Putamen (tissue), 1 donor: ENCODE measurements around the gene TCP11L2.

Source experiments
- DNase-seq: peaks from one replicate; pipeline ENCODE4 v3.0.0-alpha.2; 2016; ENCODE audit warnings: low spot score

The TCP11L2 gene

GRCh38 chr12:106302401-106303201 is at the start of gene TCP11L2:
Gene TCP11L2 (plus strand): TSS chr12:106302733. CDS start chr12:106311076, 8,343 bp downstream.
- peak; percentile 87 for DNase-seq

GRCh38 chr12:106254724-106255123 is 47.8 kb upstream of the TCP11L2 start:
- no peak for DNase-seq

- no peak for DNase-seq
These were observed 47.0 kb upstream of the TCP11L2 start for GRCh38 chr12:106255493-106255892.

DNA sequence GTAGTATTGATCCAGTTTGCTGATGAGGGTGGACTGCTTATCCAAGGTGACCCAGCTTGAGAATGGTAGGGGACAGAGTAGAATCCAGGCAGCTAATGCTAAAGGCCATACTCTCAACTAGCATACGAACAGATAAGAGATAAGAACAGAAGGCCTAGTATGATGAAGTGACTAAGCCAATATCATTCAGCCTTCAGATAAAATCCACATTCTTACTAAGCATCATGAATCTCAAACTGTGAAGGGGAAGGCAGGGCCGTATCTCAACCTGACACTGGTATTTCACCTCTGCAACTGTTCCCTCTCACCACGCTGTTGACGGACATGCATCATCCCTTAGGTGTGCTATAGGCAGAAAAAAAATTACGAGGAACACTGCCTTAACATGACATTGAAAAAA is 46.6 kb upstream of the TCP11L2 start:
- DNase-seq = no peak

DNA sequence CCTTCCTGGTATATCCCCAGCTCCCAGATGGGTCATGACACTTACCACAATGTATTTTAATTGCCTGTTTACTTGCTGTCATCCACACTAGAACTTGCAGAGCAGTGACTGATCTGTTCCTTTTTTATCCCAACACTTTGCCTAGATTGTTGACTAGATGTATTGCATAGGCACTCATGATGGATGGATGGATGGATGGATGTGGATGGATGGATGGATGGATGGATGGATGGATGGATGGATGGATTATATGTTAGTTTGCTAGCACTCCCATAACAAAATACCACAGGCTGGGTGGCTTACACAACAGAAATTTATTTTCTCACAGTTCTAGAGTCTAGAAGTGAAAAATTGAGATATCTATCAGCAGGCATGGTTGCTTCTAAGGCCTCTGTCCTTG is 46.0 kb upstream of the TCP11L2 start:
- DNase-seq = no peak

DNA sequence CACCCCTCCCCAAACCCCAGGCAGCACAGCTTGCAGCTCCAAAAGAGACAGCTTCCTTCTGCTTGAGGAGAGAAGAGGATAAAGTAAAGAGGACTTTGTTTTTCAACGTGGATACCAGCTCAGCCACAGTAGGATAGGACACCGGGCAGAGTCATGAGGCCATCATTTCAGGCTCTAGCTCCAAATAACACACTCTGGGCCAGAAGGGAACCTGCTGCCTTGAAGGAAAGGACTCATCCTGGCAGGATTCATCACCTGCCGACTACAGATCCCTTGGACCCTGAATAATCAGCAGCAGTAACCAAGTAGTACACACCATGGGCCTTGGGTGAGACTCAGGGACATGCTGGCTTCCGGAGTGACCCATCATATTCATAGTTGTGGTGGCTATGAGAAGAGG is 44.3 kb upstream of the TCP11L2 start:
- DNase-seq = no peak

DNA sequence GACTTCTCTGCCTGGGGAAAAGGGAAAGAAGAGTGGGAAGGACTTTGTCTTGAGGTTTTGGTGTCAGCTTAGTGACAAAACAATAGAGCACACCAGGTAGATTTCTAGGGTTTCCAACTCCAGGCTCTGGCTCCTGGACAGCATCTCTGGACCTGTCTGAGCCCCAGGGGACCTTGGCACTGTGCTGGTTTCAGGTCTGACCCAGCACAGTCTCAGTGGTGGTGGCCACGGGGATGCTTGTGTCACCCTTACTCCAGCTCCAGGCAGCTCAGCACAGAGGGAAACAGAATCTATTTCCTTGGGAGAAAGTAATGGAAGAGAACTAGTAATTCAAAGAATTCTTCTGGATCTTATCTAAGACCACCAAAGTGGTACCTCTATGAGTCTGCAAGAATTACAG is 43.6 kb upstream of the TCP11L2 start:
- DNase-seq = no peak

DNA sequence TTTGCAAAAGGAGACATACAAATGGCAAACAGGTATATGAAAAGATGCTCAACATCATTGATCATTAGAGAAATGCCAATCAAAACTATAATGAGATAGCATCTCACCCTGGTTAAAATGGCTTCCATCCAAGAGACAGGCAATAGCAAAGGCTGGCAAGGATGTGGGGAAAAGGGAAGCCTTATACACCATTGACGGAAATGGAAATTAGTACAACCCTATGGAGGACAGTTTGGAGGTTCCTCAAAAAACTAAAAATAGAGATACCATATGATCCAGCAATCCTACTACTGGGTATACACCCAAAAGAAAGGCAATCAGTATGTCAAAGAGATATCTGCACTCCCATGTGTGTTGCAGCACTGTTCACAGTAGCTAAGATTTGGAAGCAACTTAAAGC is 37.4 kb upstream of the TCP11L2 start:
- DNase-seq = no peak

- no peak for DNase-seq
These were observed 35.0 kb upstream of the TCP11L2 start for GRCh38 chr12:106267535-106267934.

DNA sequence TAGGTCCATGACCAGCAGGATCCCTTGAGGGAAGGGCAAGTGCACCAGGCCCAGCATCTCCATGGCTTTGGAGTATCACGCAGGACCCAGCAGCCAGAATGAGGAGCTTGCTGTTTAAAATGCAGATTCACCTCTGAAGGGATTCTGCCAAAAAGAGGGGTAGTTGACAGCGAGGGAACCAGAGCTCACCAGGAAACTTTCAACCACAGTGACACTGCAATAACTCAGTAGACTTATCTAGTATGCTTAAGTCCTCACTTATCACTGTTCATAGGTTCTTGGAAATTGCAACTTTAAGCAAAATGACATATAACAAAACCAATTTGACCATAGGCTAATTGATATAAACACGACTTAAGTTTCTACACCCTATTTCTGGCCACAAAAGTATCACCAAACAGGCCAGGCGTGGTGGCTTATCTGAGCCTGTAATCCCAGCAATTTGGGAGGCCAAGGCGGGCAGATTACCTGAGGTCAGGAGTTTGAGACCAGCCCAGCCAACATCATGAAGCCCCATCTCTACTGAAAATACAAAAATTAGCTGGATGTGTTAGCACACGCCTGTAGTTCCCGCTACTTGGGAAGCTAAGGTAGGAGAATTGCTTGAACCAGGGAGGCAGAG is 33.3 kb upstream of the TCP11L2 start:
- no peak for DNase-seq

DNA sequence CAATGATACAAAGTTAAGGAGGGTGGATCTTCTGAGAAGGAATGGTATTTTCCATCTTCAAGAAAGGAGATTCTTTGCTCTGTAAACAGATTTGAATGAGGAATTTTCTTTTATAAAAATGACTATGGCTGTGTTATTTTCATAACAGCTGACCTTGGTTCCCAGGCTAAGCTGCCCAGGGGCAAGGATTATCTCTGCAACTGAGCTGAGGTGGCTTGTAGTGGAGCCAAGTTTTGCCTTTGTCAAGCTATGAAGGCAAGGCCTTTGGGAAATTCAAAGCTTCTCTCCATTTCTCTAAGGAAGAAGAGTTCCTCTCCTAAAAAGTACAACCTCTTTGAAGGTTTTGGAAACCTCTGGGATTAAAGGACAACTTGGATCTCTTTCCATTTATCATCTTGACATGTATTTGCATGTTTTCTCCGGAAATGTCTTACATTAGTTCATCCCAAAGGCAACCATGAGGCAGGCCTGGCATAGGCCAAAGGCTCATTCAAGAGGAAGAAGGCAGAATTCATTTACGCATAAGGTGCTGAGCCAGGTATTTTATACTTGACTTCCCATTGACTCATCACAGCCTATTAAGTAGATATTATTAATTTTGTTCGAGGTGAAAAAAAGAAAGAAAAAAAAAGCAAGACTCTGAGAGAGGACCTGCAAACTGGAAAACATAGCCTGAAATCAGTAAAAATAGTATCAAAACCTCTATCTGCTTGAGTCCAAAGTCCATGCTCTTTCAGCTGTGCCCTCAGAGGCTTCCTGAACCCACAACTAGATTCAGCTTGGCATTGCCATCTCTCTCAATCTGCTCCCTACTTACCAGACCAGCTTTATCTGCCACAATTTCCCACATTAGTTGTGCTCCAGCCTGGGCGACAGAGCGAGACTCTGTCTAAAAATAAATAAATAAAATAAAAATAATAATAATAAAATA is 30.7 kb upstream of the TCP11L2 start:
- DNase-seq = no peak

DNA sequence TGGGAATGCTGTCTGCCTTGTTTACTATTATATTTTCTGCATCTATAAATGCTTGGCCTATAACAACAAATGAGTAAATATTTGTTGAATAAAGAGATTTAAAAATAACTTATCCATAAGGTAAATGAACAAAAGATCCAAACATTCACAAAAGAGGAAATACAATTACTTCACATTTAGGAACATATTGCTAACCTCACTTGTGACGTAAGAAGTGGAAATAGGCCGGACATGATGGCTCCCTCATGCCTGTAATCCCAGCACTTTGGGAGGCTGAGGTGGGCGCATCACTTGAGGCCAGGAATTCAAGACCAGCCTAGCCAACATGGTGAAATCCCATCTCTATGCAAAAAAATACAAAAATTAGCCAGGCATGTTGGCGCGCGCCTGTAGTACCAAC is 29.0 kb upstream of the TCP11L2 start:
- DNase-seq = no peak

DNA sequence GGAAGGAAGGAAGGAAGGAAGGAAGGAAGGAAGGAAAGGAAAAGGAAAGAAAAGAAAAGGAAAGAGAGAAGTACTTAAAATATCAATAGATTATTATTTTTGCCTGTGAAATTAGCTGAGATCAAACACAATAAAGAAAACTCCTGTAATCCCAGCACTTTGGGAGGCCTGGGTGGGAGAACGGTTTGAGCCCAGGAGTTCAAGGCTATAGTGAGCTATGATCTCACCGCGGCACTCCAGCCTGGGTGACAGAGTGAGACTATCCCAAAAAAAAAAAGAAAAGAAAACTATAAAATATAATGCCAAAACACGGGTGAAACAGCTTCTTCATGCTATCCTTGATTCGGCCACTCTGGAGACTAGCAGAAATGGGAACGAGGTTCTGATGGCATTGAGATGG is 28.5 kb upstream of the TCP11L2 start:
- no peak for DNase-seq

DNA sequence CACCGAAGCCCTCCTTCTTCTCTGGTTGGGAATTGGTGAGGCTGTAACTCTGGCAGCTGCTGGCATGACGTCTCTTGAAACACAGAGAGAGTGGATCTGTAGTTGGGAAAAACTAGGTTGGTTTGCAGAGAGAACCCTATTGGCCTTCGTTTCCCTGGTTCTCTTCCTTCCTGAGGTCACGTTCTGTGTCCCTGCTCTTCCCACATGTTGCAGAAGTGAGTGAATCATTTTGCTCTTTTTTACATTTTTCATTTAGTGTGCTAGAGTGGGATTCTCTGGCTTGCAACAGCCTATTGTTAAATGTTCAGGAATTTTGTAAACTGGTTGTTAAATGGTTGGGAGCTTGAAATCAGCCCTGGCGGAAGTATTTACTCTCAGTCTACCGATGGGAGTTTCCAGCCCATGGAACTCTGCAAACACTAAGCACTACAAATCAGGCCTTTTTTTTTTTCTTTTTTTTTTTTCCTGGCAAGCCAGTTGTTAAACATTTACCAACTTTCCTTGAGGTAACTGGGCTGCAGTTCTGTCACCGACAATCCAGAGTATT is 27.9 kb upstream of the TCP11L2 start:
- no peak for DNase-seq

DNA sequence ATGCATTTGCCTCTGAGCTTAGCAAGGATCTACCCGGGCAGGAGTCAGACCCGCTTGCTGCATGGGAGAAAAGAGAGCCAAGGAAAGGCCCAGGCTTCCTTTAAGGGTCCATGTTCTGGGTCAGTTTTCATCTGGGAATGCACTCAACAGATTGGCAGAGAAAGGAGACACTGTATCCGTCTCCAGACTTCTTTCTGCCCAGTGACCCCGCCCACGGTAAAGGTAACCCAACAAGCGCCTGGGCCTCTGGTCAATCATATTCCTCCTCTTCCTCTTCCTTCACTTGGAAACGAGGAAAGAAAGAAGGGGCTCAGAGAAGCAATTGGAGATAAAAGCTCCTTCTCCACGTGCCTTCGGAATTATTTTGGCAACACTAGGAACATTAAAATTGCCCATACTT is 27.1 kb upstream of the TCP11L2 start:
- DNase-seq = no peak

GRCh38 chr12:106276032-106276740 is 26.3 kb upstream of the TCP11L2 start:
- no peak for DNase-seq

GRCh38 chr12:106280106-106280505 is 22.4 kb upstream of the TCP11L2 start:
- no peak for DNase-seq

- no peak for DNase-seq
These were observed 21.3 kb upstream of the TCP11L2 start for GRCh38 chr12:106281056-106281782.

GRCh38 chr12:106281804-106282203 is 20.7 kb upstream of the TCP11L2 start:
- no peak for DNase-seq

DNA sequence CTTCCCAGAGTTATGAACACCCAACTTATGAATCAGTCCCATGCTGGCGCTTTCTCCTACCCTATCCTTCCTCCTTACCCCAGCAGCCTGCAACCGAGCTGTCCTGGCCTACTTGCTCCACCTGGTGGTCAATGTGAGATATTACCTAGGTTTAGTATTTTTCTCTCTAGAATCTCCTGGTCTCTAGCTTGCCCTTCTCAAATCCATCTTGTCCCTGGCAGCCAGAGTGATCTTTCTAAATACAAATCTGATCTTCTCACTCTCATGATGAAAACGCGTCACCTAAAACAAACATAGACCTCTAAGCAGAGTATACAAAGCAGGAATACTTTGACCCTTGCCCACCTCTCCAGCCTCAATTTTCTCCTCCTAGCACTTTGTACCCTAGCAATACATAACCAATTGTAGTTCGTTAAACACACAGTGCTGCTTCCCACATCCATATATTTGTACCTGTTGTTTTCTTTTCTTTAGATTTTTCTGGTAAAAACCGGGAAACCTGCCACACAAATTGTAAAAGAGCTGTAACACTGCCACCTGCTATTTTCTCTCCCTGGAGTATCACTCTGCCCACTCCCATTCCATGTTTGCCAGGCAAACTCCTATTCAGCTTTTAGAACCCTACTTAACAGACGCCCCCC is 20.0 kb upstream of the TCP11L2 start:
- no peak for DNase-seq
